ENCODE results near the gene DNAJC27.

GRCh38 chr2:24948506-24948905 lies 23.2 kb downstream of the DNAJC27 start:
- no peak for TF ChIP-seq EZH2 (IDR thresholded peaks at IDR 0.05)
- TF ChIP-seq TCF7L2 (IDR thresholded peaks at IDR 0.05; ENCODE audit: borderline replicate concordance, extremely low read depth, insufficient read depth, insufficient read length): no peak
- no peak for TF ChIP-seq EZH2phosphoT487 (IDR thresholded peaks at IDR 0.05; ENCODE audit: borderline replicate concordance)
- TF ChIP-seq ZNF274 (IDR thresholded peaks at IDR 0.05; ENCODE audit: low read depth, low read length): no peak

Data from HCT116 (cell line).